NB4 (cell line): ENCODE measurements around the gene CTDP1.
"Not testable (repeated sequence)": the region's sequence is repeated elsewhere in the genome, so short reads cannot be mapped to it uniquely, and the experiment has no call there.

Experiments
- DNase-seq: peaks from one replicate; pipeline ENCODE4 v3.0.0; 2010; ENCODE audit warnings: low read depth
- H3K4me3 ChIP-seq: one replicate; pipeline ENCODE4 v1.5.1; 2011; ENCODE audit warnings: mild to moderate bottlenecking, low read depth, low read length, moderate library complexity
- MYC ChIP-seq: IDR thresholded peaks from 2 replicates; pipeline ENCODE4 v1.6.1; 2011; ENCODE audit warnings: low read depth, low read length
- POLR2A ChIP-seq: IDR thresholded peaks from 2 replicates; pipeline ENCODE4 v1.6.1; 2011; ENCODE audit warnings: mild to moderate bottlenecking; ENCODE audit not compliant: insufficient read length; ENCODE audit errors: extremely low read depth
- TF ChIP-seq, protein P1 (sequence below): IDR thresholded peaks from 2 replicates; pipeline ENCODE4 v1.6.1; 2011; ENCODE audit warnings: low read depth, low read length
- TF ChIP-seq, protein P2 (sequence below): IDR thresholded peaks from one replicate; pipeline ENCODE4 v1.5.1; 2012; ENCODE audit warnings: low read depth, low read length

The CTDP1 gene

DNA sequence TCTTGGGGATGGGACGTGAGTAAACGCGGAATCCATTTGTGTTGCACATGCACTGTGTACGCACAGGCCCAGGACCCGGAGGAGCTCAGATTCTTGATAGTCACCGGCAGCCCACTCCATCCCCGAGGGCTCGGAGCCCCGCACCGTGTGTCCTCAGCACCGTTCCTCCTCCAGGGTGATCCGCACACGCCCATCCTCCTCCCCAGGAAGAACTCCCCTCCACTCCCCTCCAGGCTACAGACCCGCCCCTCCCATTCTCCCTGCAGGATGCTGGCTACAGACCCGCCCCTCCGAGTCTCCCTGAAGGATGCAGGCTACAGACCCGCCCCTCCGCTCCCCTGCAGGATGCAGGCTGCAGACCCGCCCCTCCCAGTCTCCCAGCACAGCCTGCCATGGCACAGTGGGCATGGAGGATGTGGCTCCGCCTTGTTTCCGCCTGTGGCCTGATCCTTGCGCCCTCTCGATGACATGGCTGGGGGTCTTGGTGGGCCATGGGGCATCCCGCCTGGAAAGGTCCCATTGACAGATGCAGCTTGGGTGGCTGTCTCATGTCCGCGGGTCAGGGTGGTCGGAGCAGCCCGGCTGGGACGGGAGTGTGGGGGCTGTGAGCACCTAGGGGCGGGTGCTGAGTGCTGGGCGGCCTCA, 14.1 kb downstream of the CTDP1 start:
- no peak overlapping the region for H3K4me3 ChIP-seq
- DNase-seq: no peak
- TF ChIP-seq POLR2A (no peak), MYC (no peak)
- TF ChIP-seq, protein P1, sequence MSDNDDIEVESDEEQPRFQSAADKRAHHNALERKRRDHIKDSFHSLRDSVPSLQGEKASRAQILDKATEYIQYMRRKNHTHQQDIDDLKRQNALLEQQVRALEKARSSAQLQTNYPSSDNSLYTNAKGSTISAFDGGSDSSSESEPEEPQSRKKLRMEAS: no peak
- TF ChIP-seq, protein P2, sequence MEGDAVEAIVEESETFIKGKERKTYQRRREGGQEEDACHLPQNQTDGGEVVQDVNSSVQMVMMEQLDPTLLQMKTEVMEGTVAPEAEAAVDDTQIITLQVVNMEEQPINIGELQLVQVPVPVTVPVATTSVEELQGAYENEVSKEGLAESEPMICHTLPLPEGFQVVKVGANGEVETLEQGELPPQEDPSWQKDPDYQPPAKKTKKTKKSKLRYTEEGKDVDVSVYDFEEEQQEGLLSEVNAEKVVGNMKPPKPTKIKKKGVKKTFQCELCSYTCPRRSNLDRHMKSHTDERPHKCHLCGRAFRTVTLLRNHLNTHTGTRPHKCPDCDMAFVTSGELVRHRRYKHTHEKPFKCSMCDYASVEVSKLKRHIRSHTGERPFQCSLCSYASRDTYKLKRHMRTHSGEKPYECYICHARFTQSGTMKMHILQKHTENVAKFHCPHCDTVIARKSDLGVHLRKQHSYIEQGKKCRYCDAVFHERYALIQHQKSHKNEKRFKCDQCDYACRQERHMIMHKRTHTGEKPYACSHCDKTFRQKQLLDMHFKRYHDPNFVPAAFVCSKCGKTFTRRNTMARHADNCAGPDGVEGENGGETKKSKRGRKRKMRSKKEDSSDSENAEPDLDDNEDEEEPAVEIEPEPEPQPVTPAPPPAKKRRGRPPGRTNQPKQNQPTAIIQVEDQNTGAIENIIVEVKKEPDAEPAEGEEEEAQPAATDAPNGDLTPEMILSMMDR: no peak

DNA sequence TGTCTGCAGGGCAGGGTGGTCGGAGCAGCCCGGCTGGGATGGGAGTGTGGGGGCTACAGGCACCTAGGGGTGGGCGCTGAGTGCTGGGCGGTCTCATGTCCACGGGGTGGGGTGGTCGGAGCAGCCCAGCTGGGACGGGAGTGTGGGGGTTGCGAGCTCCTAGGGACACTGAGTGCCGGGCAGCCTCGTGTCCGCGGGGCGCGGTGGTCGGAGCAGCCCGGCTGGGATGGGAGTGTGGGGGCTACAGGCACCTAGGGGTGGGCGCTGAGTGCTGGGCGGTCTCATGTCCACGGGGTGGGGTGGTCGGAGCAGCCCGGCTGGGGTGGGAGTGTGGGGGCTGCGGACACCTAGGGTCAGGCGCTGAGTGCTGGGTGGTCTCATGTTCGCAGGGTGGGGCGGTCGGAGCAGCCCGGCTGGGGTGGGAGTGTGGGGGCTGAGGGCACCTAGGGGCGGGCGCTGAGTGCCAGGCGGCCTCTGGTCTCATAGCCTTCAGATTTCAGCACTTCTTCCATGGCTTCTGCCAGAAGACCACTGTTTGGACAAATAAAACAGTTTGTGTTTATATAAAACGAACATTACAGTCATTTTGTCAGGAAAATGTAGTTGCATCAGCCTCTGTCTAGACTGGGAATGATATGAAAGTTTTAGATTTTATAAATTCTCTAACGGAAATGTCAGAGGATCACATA, 14.7 kb downstream of the CTDP1 start:
- not testable (repeated sequence) for H3K4me3 ChIP-seq, DNase-seq

DNA sequence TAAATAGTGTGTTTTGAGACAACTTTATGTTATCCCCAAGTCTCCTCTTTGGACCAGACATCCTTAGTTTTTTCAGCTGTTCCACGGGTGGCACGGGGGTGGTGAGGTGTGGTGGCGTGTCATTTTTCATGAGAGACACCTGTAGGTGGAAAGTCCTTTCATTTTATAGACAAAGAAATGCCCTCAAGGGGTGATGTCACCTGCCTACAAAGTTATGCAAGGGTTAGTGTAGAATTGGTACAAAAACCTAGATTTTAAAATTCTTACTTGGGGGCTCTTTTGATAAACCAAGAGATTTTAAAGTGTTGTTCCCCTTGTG, 15.3 kb downstream of the CTDP1 start:
- TF ChIP-seq, protein P1: no peak
- TF ChIP-seq POLR2A: no peak
- no peak for TF ChIP-seq MYC
- TF ChIP-seq, protein P2: no peak
- no peak overlapping the region for H3K4me3 ChIP-seq
- no peak for DNase-seq

DNA sequence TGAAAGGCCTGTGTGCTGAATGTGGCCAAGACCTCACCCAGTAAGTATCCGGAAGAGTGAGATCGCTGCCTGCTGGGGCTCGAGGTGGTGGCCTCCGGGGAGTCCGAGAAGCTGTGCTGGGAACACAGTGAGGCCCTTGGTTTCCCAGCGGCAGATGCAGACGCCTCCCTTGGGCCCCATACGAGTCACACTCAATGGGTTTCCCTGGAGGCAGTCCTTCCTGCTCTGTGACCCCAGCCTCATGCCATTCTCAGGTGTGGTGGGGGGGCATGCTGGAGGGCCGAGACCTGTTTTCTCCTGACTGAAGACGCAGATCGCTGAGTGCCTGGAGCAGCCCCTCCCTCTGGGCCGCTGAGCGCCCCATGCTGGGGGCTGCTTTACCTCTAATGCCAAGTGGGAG, 15.7 kb downstream of the CTDP1 start:
- TF ChIP-seq, protein P1: no peak
- TF ChIP-seq MYC (no peak), POLR2A (no peak)
- TF ChIP-seq, protein P2: no peak
- H3K4me3 ChIP-seq: no peak overlapping the region
- DNase-seq: peak; percentile 53

DNA sequence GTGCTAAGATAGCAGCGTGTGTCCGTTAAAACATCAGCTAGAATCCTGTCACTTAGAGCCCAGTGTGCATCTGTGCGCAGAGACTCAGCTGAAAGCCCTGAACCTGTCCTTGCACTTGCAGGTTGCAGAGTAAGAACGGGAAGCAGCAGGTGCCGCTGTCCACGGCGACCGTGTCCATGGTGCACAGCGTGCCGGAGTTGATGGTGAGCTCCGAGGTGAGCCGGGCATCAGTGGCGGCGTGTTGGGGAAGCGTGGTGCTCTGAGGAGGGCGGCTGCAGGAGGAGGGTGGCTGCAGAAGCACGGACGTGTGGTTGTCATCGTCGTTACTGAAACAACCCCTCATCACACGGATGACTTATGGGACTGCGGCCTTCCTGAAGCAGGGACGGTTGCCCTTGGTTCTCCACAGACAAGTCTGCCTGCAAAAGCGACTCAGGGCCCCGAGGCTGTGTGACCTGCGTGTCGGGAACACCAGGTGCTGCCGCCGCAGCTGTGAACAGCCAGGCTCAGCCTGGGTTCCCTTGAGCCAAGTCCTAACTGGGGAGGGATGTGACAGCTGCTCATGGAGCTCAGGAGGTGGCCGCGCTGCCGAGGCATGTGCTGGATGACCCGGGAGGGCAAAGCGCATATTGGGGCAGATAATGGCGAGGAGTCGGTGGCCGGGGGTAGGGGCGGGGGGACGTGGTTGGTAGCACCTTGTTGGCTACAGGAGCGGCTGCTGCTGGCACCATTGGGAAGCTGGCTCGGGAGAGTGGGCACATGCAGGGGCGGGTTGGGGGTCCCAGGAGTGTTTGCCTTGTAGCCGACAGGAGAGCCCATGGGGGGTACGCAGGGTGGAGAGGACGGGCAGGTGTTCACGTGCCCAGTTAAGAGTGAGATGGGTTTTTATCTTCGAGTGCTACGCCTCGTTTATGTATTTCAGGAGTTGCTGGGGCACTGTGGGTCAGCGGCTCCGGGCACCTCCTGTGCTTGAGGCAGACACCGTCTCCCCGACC, 16.6 kb downstream of the CTDP1 start:
- H3K4me3 ChIP-seq: no peak overlapping the region
- TF ChIP-seq MYC (no peak), POLR2A (no peak)
- TF ChIP-seq, protein P2: no peak
- TF ChIP-seq, protein P1: no peak
- no peak for DNase-seq

DNA sequence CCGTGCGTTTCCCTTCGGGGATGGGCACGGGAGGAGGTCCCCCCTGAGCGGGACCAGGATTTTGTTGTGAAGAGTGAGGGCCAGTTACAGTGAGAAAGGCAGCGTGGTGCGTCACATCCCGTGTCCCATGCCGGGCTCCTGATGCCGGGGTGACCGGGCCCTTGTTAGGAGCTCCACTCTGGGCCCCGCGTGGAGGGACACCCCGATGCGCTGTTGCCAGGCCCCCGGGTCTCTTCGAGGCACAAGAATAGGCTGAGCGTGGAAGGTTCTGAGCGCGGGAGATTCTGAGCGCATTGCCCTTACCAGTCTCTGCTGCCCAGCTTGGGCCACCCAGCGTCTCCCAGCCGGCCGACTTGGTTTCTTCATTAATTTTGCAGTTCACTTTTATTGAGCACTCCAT, 17.6 kb downstream of the CTDP1 start:
- TF ChIP-seq, protein P2: no peak
- no peak for DNase-seq
- H3K4me3 ChIP-seq: no peak overlapping the region
